ENCODE data around the gene C2orf42. TPM values are rescaled to one million over a fixed set of nuclear protein-coding genes. Genes with fewer than 3 reads are reported as not detected.
"Not testable (repeated sequence)": the region's sequence is repeated elsewhere in the genome, so short reads cannot be mapped to it uniquely, and the experiment has no call there.

C2orf42 gene
- total RNA-seq, 1 experiment from 2014 or later: 15.3 TPM

DNA sequence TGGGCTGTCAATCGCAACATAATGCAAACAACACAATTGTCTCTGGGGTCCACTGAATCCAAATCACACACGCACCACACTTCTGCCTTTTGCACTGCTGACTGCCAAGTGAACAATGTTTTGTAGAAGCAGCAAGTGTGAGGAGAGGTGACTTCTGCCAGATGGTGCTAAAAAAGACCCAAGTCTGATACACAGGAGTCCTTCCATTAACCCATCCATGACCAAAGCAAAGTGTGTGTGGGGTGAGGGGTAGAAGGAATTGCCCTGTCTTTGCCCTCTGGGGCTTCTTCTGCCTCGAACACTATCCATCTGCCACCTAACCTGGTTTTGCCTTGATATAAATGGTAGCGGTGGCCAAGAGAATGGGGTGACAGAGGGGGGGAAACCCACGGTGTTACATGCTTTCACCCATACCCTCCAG lies 50.0 kb downstream of the C2orf42 start:
- POLR2A ChIA-PET (ENCODE audit: low non-redundant PET): no interaction called here
- Histone ChIP-seq H3K9me3 (ENCODE audit: low read depth, low read length, poor library complexity, severe bottlenecking) (no peaks in the 10 kb centered on the region), H3K4me3 (ENCODE audit: low read depth, low read length, poor library complexity, severe bottlenecking) (no peak overlapping the region), H3K27me3 (replicated peaks; ENCODE audit: insufficient read depth, low read depth, low read length, poor library complexity) (no peaks in the 10 kb centered on the region), H3K4me1 (ENCODE audit: insufficient read depth, low read length, poor library complexity, severe bottlenecking) (peaks cover 13% of the 10 kb centered on the region), H3K27ac (ENCODE audit: low read depth, low read length, poor library complexity, severe bottlenecking) (peak overlapping the region; percentile 97), H3K36me3 (ENCODE audit: insufficient read depth, low read length, poor library complexity, severe bottlenecking) (no peaks in the 10 kb centered on the region)
- CTCF ChIA-PET: no interaction called here
- no peak for DNase-seq (ENCODE audit: low spot score)
- intact Hi-C loops (cut with micrococcal nuclease; ENCODE audit: unreplicated experiment): no loop called here
- no TSS peak for BruUV-seq (replicated peaks)
- TF ChIP-seq, protein P1, sequence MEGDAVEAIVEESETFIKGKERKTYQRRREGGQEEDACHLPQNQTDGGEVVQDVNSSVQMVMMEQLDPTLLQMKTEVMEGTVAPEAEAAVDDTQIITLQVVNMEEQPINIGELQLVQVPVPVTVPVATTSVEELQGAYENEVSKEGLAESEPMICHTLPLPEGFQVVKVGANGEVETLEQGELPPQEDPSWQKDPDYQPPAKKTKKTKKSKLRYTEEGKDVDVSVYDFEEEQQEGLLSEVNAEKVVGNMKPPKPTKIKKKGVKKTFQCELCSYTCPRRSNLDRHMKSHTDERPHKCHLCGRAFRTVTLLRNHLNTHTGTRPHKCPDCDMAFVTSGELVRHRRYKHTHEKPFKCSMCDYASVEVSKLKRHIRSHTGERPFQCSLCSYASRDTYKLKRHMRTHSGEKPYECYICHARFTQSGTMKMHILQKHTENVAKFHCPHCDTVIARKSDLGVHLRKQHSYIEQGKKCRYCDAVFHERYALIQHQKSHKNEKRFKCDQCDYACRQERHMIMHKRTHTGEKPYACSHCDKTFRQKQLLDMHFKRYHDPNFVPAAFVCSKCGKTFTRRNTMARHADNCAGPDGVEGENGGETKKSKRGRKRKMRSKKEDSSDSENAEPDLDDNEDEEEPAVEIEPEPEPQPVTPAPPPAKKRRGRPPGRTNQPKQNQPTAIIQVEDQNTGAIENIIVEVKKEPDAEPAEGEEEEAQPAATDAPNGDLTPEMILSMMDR (conservative IDR thresholded peaks at IDR 0.05; ENCODE audit: low read depth, low read length): no peak
- no peak for TF ChIP-seq EZH2 (IDR thresholded peaks at IDR 0.05; ENCODE audit: borderline replicate concordance, low read depth, low read length, poor library complexity, severe bottlenecking)

DNA sequence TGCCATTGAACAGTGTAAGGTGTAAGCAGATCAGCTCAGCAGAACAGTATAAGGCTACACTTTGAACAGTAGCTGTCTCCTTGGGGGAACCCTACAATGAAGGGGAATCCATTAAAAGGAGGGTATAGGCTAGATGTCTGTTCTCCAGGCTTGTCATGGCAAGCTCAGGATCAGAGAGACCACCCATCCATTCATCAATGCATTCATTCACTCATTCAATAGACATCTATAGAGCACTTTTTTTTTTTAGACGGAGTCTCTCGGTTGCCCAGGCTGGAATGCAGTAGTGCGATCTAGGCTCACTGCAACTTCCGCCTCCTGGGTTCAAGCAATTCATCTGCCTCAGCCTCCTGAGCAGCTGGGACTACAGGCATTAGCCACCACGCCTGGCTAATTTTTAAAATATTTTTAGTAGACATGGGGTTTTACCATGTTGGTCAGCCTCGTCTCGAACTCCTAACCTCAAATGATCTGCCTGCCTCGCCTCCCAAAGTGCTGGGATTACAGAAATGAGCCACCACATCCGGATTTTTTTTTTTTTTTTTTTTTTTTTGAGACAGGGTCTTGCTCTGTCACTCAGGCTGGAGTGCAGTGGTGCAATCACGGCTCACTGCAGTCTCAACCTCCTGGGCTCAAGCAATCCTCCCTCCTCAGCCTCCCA lies 56.4 kb downstream of the C2orf42 start:
- intact Hi-C loops (cut with micrococcal nuclease; ENCODE audit: unreplicated experiment); DNase-seq (ENCODE audit: low spot score); H3K4me3 ChIP-seq (ENCODE audit: low read depth, low read length, poor library complexity, severe bottlenecking); H3K9me3 ChIP-seq (ENCODE audit: low read depth, low read length, poor library complexity, severe bottlenecking); H3K27me3 ChIP-seq (replicated peaks; ENCODE audit: insufficient read depth, low read depth, low read length, poor library complexity); CTCF ChIA-PET; BruUV-seq (replicated peaks); H3K36me3 ChIP-seq (ENCODE audit: insufficient read depth, low read length, poor library complexity, severe bottlenecking): not testable (repeated sequence)
- POLR2A ChIA-PET (ENCODE audit: low non-redundant PET): interaction anchor here (0.7 kb wide), 1 partner anchor 11 kb away, joined by 6 read pairs; no protein-coding TSS in a partner anchor
- Histone ChIP-seq H3K4me1 (ENCODE audit: insufficient read depth, low read length, poor library complexity, severe bottlenecking) (peaks cover 28% of the 10 kb centered on the region), H3K27ac (ENCODE audit: low read depth, low read length, poor library complexity, severe bottlenecking) (peak overlapping the region; percentile 93)

DNA sequence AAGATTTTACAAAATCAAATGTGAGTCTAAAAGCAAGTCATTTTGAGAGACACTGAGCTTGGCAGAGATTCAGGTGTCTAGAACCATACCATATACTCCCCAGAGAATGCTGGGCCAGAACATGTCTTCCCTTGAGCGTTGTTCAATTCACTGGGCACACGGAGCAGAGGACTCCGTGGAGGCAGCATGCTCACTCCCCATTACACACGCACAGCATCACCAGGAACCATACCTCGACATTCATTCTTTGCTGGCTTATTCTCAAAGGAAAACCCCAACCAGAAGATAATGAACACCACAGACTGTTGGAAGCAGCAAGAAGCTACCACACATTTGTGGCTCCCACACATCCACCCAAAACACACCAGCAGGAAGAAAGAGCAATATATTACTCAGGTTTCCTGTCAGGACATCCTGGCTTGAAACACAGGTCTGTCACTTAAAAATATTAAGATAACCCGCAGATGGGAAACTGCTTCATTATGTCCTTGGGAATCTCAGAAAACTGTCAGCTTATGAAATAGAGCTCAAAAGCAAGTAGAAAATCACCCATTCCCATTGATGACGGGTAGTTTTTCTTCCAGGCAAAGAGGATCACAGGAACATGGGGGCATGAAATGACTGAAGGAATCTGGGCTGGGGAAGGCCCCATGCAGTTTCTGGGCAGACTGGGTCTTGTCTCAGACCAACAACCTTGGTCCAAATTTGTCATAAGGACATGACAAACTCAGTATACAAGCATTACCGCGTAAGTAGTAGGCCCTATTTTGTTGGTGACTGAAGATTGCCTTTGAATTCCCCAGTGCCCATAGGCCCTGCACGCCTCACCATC lies 57.1 kb downstream of the C2orf42 start:
- Histone ChIP-seq H3K27ac (ENCODE audit: low read depth, low read length, poor library complexity, severe bottlenecking) (peak overlapping the region; percentile 93), H3K4me1 (ENCODE audit: insufficient read depth, low read length, poor library complexity, severe bottlenecking) (peaks cover 28% of the 10 kb centered on the region), H3K27me3 (replicated peaks; ENCODE audit: insufficient read depth, low read depth, low read length, poor library complexity) (no peaks in the 10 kb centered on the region), H3K36me3 (ENCODE audit: insufficient read depth, low read length, poor library complexity, severe bottlenecking) (no peaks in the 10 kb centered on the region), H3K9me3 (ENCODE audit: low read depth, low read length, poor library complexity, severe bottlenecking) (no peaks in the 10 kb centered on the region), H3K4me3 (ENCODE audit: low read depth, low read length, poor library complexity, severe bottlenecking) (no peak overlapping the region)
- no TSS peak for BruUV-seq (replicated peaks)
- intact Hi-C loops (cut with micrococcal nuclease; ENCODE audit: unreplicated experiment): no loop called here
- ChIA-PET CTCF (no interaction called here), POLR2A (ENCODE audit: low non-redundant PET) (interaction anchor here (0.7 kb wide), 1 partner anchor 10 kb away, joined by 6 read pairs; no protein-coding TSS in a partner anchor)
- no peak for DNase-seq (ENCODE audit: low spot score)
- TF ChIP-seq EZH2 (IDR thresholded peaks at IDR 0.05; ENCODE audit: borderline replicate concordance, low read depth, low read length, poor library complexity, severe bottlenecking): no peak
- TF ChIP-seq, protein P1 (conservative IDR thresholded peaks at IDR 0.05; ENCODE audit: low read depth, low read length): no peak

Data from A673 (cell line).